Measurements from ENCODE around the gene PHF21B.

PHF21B gene

DNA sequence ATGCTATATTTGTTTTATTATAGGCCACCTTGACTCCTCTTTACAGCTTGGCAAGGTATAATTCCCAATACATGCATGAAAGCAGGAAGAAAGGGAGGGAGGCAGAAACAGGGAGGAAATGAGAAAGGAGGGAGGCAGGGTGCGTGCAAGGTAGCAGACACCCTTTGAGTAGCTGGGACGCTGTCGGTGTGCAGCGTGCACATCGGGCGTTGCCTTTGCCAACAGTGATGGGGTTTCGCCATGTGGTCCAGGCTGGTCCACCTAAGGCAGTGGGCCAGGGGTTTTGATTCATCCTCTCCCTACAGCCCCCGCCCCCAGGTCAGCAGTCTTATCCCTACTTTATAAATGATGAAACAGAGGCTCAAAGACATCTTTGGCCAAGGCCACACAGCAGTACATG is 25.0 kb upstream of the PHF21B start:
- TF ChIP-seq, protein P1, sequence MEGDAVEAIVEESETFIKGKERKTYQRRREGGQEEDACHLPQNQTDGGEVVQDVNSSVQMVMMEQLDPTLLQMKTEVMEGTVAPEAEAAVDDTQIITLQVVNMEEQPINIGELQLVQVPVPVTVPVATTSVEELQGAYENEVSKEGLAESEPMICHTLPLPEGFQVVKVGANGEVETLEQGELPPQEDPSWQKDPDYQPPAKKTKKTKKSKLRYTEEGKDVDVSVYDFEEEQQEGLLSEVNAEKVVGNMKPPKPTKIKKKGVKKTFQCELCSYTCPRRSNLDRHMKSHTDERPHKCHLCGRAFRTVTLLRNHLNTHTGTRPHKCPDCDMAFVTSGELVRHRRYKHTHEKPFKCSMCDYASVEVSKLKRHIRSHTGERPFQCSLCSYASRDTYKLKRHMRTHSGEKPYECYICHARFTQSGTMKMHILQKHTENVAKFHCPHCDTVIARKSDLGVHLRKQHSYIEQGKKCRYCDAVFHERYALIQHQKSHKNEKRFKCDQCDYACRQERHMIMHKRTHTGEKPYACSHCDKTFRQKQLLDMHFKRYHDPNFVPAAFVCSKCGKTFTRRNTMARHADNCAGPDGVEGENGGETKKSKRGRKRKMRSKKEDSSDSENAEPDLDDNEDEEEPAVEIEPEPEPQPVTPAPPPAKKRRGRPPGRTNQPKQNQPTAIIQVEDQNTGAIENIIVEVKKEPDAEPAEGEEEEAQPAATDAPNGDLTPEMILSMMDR (IDR thresholded peaks at IDR 0.05; ENCODE audit: control insufficient read depth, extremely low read depth, insufficient read depth), result no peak
- DNase-seq (ENCODE audit: low read depth), result no peak
- H3K4me3 ChIP-seq (ENCODE audit: low read depth, low read length), result no peak overlapping the region

GRCh38 chr22:45034156-45034555 is 24.4 kb upstream of the PHF21B start:
- DNase-seq (ENCODE audit: low read depth), result no peak
- no peak overlapping the region for H3K4me3 ChIP-seq (ENCODE audit: low read depth, low read length)
- TF ChIP-seq, protein P1 (IDR thresholded peaks at IDR 0.05; ENCODE audit: control insufficient read depth, extremely low read depth, insufficient read depth), result no peak

DNA sequence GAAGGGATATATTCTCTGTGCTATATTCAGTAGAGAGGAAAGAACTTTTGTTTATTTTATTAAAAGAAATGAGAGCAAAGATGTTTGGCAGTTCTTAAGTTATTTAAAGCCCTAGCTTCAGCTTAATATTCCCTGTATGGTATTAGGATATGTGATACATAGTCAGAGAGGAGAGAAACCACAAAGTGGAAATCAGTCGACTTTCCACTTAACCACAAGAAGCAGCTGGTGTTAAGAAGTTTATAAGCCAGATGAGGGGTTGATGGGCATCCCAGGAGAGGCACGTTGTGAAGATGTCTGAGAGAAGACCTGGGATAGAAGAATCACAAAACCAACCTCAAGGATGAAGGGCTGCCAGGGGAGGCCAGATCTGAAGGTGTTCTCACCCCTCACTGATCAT is 23.3 kb upstream of the PHF21B start:
- no peak for DNase-seq (ENCODE audit: low read depth)
- H3K4me3 ChIP-seq (ENCODE audit: low read depth, low read length), result no peak overlapping the region
- TF ChIP-seq, protein P1 (IDR thresholded peaks at IDR 0.05; ENCODE audit: control insufficient read depth, extremely low read depth, insufficient read depth), result no peak

GRCh38 chr22:45031629-45032403 is 22.0 kb upstream of the PHF21B start:
- no peak for DNase-seq (ENCODE audit: low read depth)
- no peak overlapping the region for H3K4me3 ChIP-seq (ENCODE audit: low read depth, low read length)
- TF ChIP-seq, protein P1 (IDR thresholded peaks at IDR 0.05; ENCODE audit: control insufficient read depth, extremely low read depth, insufficient read depth), result no peak

DNA sequence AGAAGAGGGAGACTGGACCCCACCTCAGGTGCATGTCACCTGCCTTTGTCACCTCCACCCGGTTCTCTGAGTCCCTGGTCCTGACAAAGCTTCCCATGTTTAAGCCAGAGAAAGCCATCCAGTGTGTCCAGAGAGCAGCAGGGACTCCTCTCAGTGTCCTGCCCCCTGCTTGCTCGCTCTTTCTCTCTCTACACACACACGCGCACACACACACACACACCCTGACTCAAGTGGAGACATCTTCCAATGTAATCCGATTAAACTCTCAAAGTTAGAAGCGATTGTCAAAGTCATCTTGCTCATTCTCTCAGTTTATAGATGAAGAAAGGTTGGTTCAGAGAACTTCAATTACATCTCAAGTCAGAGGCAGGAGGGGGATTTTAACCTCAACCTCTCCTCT is 19.7 kb upstream of the PHF21B start:
- no peak overlapping the region for H3K4me3 ChIP-seq (ENCODE audit: low read depth, low read length)
- TF ChIP-seq, protein P1 (IDR thresholded peaks at IDR 0.05; ENCODE audit: control insufficient read depth, extremely low read depth, insufficient read depth), result no peak

GRCh38 chr22:45026511-45026910 is 16.7 kb upstream of the PHF21B start:
- DNase-seq (ENCODE audit: low read depth), result no peak

More for the DNA sequence above, 19.7 kb upstream of the PHF21B start:
- DNase-seq (ENCODE audit: low read depth), result no peak

More at GRCh38 chr22:45026511-45026910, 16.7 kb upstream of the PHF21B start:
- no peak overlapping the region for H3K4me3 ChIP-seq (ENCODE audit: low read depth, low read length)
- TF ChIP-seq, protein P1 (IDR thresholded peaks at IDR 0.05; ENCODE audit: control insufficient read depth, extremely low read depth, insufficient read depth), result no peak
